GM23338 (cell line): ENCODE data around the gene PLEKHG2.

ENCODE experiments used
- CREB1 ChIP-seq: fragments of 250-450 bp; sonication (Bioruptor Pico); IDR thresholded peaks from 2 replicates; pipeline ENCODE4 v1.5.0; 2020; ENCODE audit warnings: low read depth, mild to moderate bottlenecking, moderate library complexity
- CTCF ChIP-seq, 2 experiments: fragments of 200-600 bp in 1 of 2; sonication (generic) in 1 of 2; conservative IDR thresholded peaks; 2 replicates each; pipeline versions ENCODE4 v1.5.1 to v1.6.1; 2016 to 2017; ENCODE audit warnings: antibody characterized with exemption in 2 of 2, low read depth in 2 of 2, mild to moderate bottlenecking in 2 of 2, moderate library complexity in 1 of 2
- EZH2 ChIP-seq: fragments of 200-600 bp; sonication (generic); IDR thresholded peaks from one replicate; pipeline ENCODE4 v1.8.0; 2017; ENCODE audit warnings: antibody characterized with exemption, mild to moderate bottlenecking, low read depth; ENCODE audit not compliant: unreplicated experiment
- EZH2phosphoT487 ChIP-seq: fragments of 200-600 bp; sonication (generic); IDR thresholded peaks from one replicate; pipeline ENCODE4 v1.8.1; 2018; ENCODE audit warnings: antibody characterized with exemption; ENCODE audit not compliant: unreplicated experiment
- JUNB ChIP-seq: IDR thresholded peaks from one replicate; pipeline ENCODE4 v1.6.1; 2016; ENCODE audit warnings: antibody characterized with exemption; ENCODE audit not compliant: unreplicated experiment
- NANOG ChIP-seq: IDR thresholded peaks from 2 replicates; pipeline ENCODE4 v1.6.1; 2016; ENCODE audit warnings: antibody characterized with exemption, borderline replicate concordance
- POLR2AphosphoS5 ChIP-seq: IDR thresholded peaks from 2 replicates; pipeline ENCODE4 v1.6.1; 2016; ENCODE audit warnings: antibody characterized with exemption, low read depth
- REST ChIP-seq: IDR thresholded peaks from one replicate; pipeline ENCODE4 v1.6.1; 2018; ENCODE audit warnings: antibody characterized with exemption; ENCODE audit not compliant: unreplicated experiment
- STAT1 ChIP-seq: IDR thresholded peaks from one replicate; pipeline ENCODE4 v1.6.1; 2016; ENCODE audit warnings: antibody characterized with exemption; ENCODE audit not compliant: unreplicated experiment
- ZNF114 ChIP-seq: fragments of 250-450 bp; sonication (Bioruptor Pico); IDR thresholded peaks from 2 replicates; pipeline ENCODE4 v1.5.0; 2020; ENCODE audit warnings: mild to moderate bottlenecking, moderate library complexity
- ZNF331 ChIP-seq: fragments of 250-450 bp; sonication (Bioruptor Pico); IDR thresholded peaks from 2 replicates; pipeline ENCODE4 v1.5.0; 2020; ENCODE audit warnings: low read depth, mild to moderate bottlenecking, moderate library complexity

GRCh38 chr19:39365531-39365930 lies 46.9 kb upstream of the PLEKHG2 start:
- TF ChIP-seq CTCF (conservative IDR thresholded peaks at IDR 0.05; ENCODE audit: low read depth in 2 of 2) (no peak), ZNF114 (no peak), EZH2 (no peak), CREB1 (CRISPR knock-in tag) (no peak), JUNB (no peak), POLR2AphosphoS5 (no peak), EZH2phosphoT487 (no peak), ZNF331 (no peak), REST (no peak), NANOG (no peak), STAT1 (no peak)
